ENCODE results near the gene SACM1L.
"Not testable (repeated sequence)": the region's sequence is repeated elsewhere in the genome, so short reads cannot be mapped to it uniquely, and the experiment has no call there.

SACM1L gene

GRCh38 chr3:45667569-45667934 lies 21.6 kb upstream of the SACM1L start:
- no peak for DNase-seq

- DNase-seq, result no peak
Observed at GRCh38 chr3:45670436-45670835, 18.8 kb upstream of the SACM1L start.

- no peak for DNase-seq
Observed at GRCh38 chr3:45670991-45671390, 18.2 kb upstream of the SACM1L start.

- DNase-seq, result no peak
Observed at GRCh38 chr3:45673273-45673672, 15.9 kb upstream of the SACM1L start.

GRCh38 chr3:45676325-45677032 lies 12.7 kb upstream of the SACM1L start:
- DNase-seq, result no peak

- DNase-seq, result no peak
Observed at GRCh38 chr3:45677033-45677446, 12.2 kb upstream of the SACM1L start.

- DNase-seq, result no peak
Observed at GRCh38 chr3:45677841-45678240, 11.4 kb upstream of the SACM1L start.

GRCh38 chr3:45679805-45680204 lies 9.4 kb upstream of the SACM1L start:
- no peak for DNase-seq

GRCh38 chr3:45681221-45681620 lies 8.0 kb upstream of the SACM1L start:
- DNase-seq, result no peak

GRCh38 chr3:45681846-45682245 lies 7.3 kb upstream of the SACM1L start:
- DNase-seq, result no peak

GRCh38 chr3:45682311-45682710 lies 6.9 kb upstream of the SACM1L start:
- DNase-seq, result no peak

GRCh38 chr3:45682786-45683185 lies 6.4 kb upstream of the SACM1L start:
- DNase-seq, result no peak

GRCh38 chr3:45683417-45684326 lies 5.5 kb upstream of the SACM1L start:
- DNase-seq, result no peak

GRCh38 chr3:45684327-45684892 lies 4.8 kb upstream of the SACM1L start:
- DNase-seq, result no peak

GRCh38 chr3:45685722-45686121 lies 3.5 kb upstream of the SACM1L start:
- DNase-seq, result not testable (repeated sequence)

- DNase-seq, result no peak
Observed at GRCh38 chr3:45686850-45687249, 2.3 kb upstream of the SACM1L start.

GRCh38 chr3:45687828-45688193 lies 1.4 kb upstream of the SACM1L start:
- no peak for DNase-seq

- no peak for DNase-seq
Observed at GRCh38 chr3:45688194-45688881, 858 bp upstream of the SACM1L start.

- no peak for DNase-seq
Observed at GRCh38 chr3:45689787-45690145, 570 bp downstream of the SACM1L start.

- no peak for DNase-seq
Observed at GRCh38 chr3:45690336-45691035, 1.3 kb downstream of the SACM1L start.

- no peak for DNase-seq
Observed at GRCh38 chr3:45691842-45692241, 2.6 kb downstream of the SACM1L start.

GRCh38 chr3:45692866-45693265 lies 3.7 kb downstream of the SACM1L start:
- no peak for DNase-seq

Measured in amniotic stem cell (primary cell).